Left ventricle myocardium inferior (tissue), 1 donor: Measurements from ENCODE around the gene PLAC9. TPM values are rescaled to one million over a fixed set of nuclear protein-coding genes. Genes with fewer than 3 reads are reported as not detected.

Experiments used
- DNase-seq: peaks from one replicate; pipeline ENCODE4 v3.0.0-alpha.2; 2020
- H3K27ac ChIP-seq: fragments of 200-600 bp; replicated peaks from 2 replicates; pipeline ENCODE4 v1.8.0; 2021
- H3K27me3 ChIP-seq: fragments of 200-600 bp; 2 replicates; pipeline ENCODE4 v1.8.0; 2021; ENCODE audit warnings: low read depth
- H3K36me3 ChIP-seq: fragments of 200-600 bp; 2 replicates; pipeline ENCODE4 v1.8.0; 2021
- H3K4me1 ChIP-seq: fragments of 200-600 bp; 2 replicates; pipeline ENCODE4 v1.8.0; 2021
- H3K4me3 ChIP-seq: fragments of 200-600 bp; 2 replicates; pipeline ENCODE4 v1.8.0; 2021; ENCODE audit warnings: mild to moderate bottlenecking, moderate library complexity
- H3K9me3 ChIP-seq: fragments of 200-600 bp; replicated peaks from 2 replicates; pipeline ENCODE4 v1.8.0; 2021
- intact Hi-C: fragments of 100-400 bp; cut with micrococcal nuclease; formaldehyde crosslinking; loops from one replicate; pipeline ENCODE4 v1.11.0; 2022
- total RNA-seq: library from RNA; stranded (reverse); fragmentation: NEBNext Ultra II Directional; extraction: Animal tissue kit (Norgen Biotek cat#: 25700); gene quantifications from one replicate; pipeline ENCODE4 v1.2.1, GENCODE V29; 2021
- TF ChIP-seq, protein P1 (sequence below): fragments of 200-600 bp; IDR thresholded peaks from 2 replicates; pipeline ENCODE4 v1.8.0; 2021; ENCODE audit warnings: antibody characterized with exemption, mild to moderate bottlenecking, borderline replicate concordance
- donor health status: DM: no; HTN: yes; CAD: no; lungs with severe emphysema.

The PLAC9 gene
- total RNA-seq, 1 donor from 2014 or later, result 34.3 TPM

DNA sequence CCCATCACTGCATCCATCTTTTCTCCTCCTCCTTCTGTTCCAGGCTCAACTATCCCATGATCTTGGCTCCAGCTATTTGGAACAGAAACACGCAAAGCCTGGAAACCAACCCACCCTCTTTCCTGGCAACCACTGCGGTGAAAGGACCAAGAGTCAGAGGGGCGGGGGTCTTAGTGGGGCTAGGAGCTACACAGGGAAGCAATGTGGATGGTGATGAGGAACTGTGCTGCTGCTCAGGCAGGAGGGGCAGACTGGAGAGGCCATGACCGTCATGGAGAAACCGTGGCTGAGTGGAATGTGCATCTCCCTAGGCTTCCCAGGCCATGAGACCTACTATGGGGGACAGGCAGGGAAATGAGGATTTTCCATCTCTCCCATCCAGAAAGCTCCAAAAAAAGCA is 25.6 kb downstream of the PLAC9 start:
- intact Hi-C loops, result loop anchor here (5.0 kb wide), 1 partner anchor 49 kb away; the partner anchor contains the start of gene ANXA11
- H3K36me3 ChIP-seq, result peaks cover 86% of the 10 kb centered on the region
- H3K9me3 ChIP-seq, result no peaks in the 10 kb centered on the region
- peaks cover 70% of the 10 kb centered on the region for H3K4me1 ChIP-seq
- no peak for DNase-seq
- H3K27me3 ChIP-seq, result no peaks in the 10 kb centered on the region
- peak overlapping the region; percentile 18 for H3K4me3 ChIP-seq
- H3K27ac ChIP-seq, result peak overlapping the region; percentile 90
- TF ChIP-seq, protein P1, sequence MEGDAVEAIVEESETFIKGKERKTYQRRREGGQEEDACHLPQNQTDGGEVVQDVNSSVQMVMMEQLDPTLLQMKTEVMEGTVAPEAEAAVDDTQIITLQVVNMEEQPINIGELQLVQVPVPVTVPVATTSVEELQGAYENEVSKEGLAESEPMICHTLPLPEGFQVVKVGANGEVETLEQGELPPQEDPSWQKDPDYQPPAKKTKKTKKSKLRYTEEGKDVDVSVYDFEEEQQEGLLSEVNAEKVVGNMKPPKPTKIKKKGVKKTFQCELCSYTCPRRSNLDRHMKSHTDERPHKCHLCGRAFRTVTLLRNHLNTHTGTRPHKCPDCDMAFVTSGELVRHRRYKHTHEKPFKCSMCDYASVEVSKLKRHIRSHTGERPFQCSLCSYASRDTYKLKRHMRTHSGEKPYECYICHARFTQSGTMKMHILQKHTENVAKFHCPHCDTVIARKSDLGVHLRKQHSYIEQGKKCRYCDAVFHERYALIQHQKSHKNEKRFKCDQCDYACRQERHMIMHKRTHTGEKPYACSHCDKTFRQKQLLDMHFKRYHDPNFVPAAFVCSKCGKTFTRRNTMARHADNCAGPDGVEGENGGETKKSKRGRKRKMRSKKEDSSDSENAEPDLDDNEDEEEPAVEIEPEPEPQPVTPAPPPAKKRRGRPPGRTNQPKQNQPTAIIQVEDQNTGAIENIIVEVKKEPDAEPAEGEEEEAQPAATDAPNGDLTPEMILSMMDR, result no peak

DNA sequence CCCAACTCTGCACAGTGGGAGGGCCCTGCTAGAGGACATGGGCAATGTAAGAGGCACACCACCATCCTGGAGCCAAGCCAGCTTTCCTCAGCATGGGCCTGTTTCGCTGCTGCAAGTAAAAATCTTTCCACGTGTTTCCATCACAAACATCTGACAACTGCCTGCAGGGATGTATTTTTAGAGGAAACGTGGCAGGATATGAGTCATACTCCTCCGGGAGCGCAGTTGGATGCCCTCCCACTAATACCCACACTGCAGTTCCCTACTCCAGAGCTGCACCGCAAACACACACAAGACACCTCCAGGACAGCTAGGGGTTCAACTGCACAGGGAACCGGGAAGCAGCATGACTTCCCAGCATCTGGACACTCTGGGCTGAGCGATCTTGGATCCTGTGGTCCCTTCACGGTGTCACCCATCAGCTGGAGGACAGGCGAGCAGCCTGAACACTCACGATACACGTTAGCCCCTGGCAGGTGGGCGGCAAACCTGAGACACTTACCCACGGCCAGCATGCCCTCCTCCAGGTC is 26.1 kb downstream of the PLAC9 start:
- peak; percentile 88 for DNase-seq
- Histone ChIP-seq H3K9me3 (no peaks in the 10 kb centered on the region), H3K36me3 (peaks cover 86% of the 10 kb centered on the region), H3K27ac (peak overlapping the region; percentile 90), H3K4me1 (peaks cover 74% of the 10 kb centered on the region), H3K4me3 (peak overlapping the region; percentile 14), H3K27me3 (no peaks in the 10 kb centered on the region)
- TF ChIP-seq, protein P1, result no peak
- intact Hi-C loops, result loop anchor here (5.0 kb wide), 1 partner anchor 49 kb away; the partner anchor contains the start of gene ANXA11

DNA sequence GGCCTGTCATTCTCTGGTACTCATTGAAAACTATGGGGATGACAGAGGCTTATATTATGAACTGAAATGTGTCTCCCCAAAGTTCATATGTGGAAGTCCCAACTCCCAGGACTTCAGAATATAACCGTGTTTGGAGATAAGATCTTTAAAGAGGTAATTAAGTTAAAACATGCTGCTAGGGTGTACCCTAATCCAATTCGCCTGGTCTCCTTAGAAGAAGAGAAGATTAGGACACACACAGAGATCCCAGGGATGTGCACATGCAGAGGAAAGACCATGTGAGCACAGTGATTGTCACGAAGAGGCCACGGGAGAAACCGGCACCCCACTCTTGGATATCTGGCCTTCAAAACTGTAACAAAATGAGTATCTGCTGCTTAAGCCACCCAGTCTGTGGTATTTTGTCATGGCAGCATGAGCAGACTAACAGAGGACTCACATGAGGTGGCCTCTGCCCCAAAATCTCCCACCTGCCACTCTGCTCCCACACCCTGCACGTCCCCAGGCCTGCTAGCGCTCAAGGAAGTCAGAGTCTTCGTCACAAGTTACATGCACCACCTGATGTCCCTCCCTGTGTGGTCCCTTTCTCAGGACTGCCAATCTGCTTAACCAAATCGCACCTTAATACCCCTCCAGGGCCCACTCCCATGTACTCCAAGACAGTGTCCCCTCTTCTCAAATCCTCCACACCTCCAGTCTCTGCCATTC is 26.8 kb downstream of the PLAC9 start:
- no peak for DNase-seq
- Histone ChIP-seq H3K36me3 (peaks cover 86% of the 10 kb centered on the region), H3K9me3 (no peaks in the 10 kb centered on the region), H3K4me1 (peaks cover 81% of the 10 kb centered on the region), H3K27me3 (no peaks in the 10 kb centered on the region), H3K27ac (peak overlapping the region; percentile 90), H3K4me3 (peak overlapping the region; percentile 14)
- TF ChIP-seq, protein P1, result no peak
- intact Hi-C loops, result loop anchor here (5.0 kb wide), 1 partner anchor 48 kb away; the partner anchor contains the start of gene ANXA11

GRCh38 chr10:80160361-80161320 is 28.1 kb downstream of the PLAC9 start:
- H3K4me3 ChIP-seq, result no peak overlapping the region
- no peaks in the 10 kb centered on the region for H3K9me3 ChIP-seq
- peak overlapping the region; percentile 90 for H3K27ac ChIP-seq
- H3K36me3 ChIP-seq, result peaks cover 86% of the 10 kb centered on the region
- no peak for DNase-seq
- intact Hi-C loops, result no loop called here
- H3K27me3 ChIP-seq, result no peaks in the 10 kb centered on the region
- peaks cover 94% of the 10 kb centered on the region for H3K4me1 ChIP-seq
- TF ChIP-seq, protein P1, result no peak
